Endothelial cell of umbilical vein (primary cell): ENCODE results near the gene PRKG1. TPM values are rescaled to one million over a fixed set of nuclear protein-coding genes. Genes with fewer than 3 reads are reported as not detected.

Experiments
- BruUV-seq: library from RNA; stranded (reverse); fragments of 400-500 nt; replicated peaks from 2 replicates; lab custom pipeline; 2021; lab: Mats Ljungman, UMichigan
- CTCF ChIA-PET: fragments of 300-600, 350-600 bp; sonication (Branson Sonifier 250); formaldehyde crosslinking; loops from one replicate; lab custom pipeline; 2021; ENCODE audit warnings: antibody characterized with exemption, inconsistent platforms; lab: Charles Lee
- POLR2A ChIA-PET: fragments of 300-600, 350-600 bp; sonication (Branson Sonifier 250); formaldehyde crosslinking; loops from one replicate; lab custom pipeline; 2021; ENCODE audit warnings: antibody characterized with exemption, inconsistent platforms; lab: Charles Lee
- DNase-seq: peaks from one replicate; pipeline ENCODE4 v3.0.0-alpha.2; 2011; ENCODE audit warnings: low read depth, low spot score
- FAIRE-seq: peaks from 2 replicates; lab custom pipeline; 2011; peaks lifted over from hg19 to GRCh38; lab: Jason Lieb, UNC
- H2AFZ ChIP-seq: 2 replicates; pipeline ENCODE4 v1.6.0; 2012; ENCODE audit warnings: low read depth, low read length, control low read depth, inconsistent platforms
- H3K27ac ChIP-seq: 2 replicates; pipeline ENCODE4 v1.5.1; 2011; ENCODE audit warnings: low read depth, mild to moderate bottlenecking, control low read depth, low read length, moderate library complexity; ENCODE audit not compliant: insufficient read depth
- H3K27me3 ChIP-seq, 2 experiments: 2 replicates each; pipeline versions ENCODE4 v1.6.0 to v1.6.1; 2011; ENCODE audit warnings: low read length in 2 of 2, mixed read lengths in 1 of 2; ENCODE audit not compliant: control insufficient read depth in 2 of 2, insufficient read depth in 2 of 2
- H3K36me3 ChIP-seq, 2 experiments: 2 replicates in 1 of 2; 3 replicates in 1 of 2; pipeline ENCODE4 v1.5.1; 2011; ENCODE audit warnings: low read length in 2 of 2, mild to moderate bottlenecking in 1 of 2, moderate library complexity in 1 of 2; ENCODE audit not compliant: control insufficient read depth in 2 of 2, insufficient read depth in 2 of 2; ENCODE audit errors: extremely low read depth in 1 of 2
- H3K4me1 ChIP-seq: 3 replicates; pipeline ENCODE4 v1.5.1; 2011; ENCODE audit warnings: mild to moderate bottlenecking, low read length; ENCODE audit not compliant: control insufficient read depth, insufficient read depth; ENCODE audit errors: extremely low read depth
- H3K4me2 ChIP-seq: 2 replicates; pipeline ENCODE4 v1.6.1; 2011; ENCODE audit warnings: low read length, control low read depth, mixed read lengths; ENCODE audit not compliant: insufficient read depth
- H3K4me3 ChIP-seq, 3 experiments: fragments of 200-600 bp in 1 of 3; sonication (generic), shearing (Covaris generic) in 1 of 3; replicated peaks in 1 of 3; 2 replicates each; pipeline ENCODE4 v1.5.1; 2011 to 2016; ENCODE audit warnings: control low read depth in 3 of 3, low read length in 3 of 3, mild to moderate bottlenecking in 2 of 3, inconsistent platforms in 1 of 3, low read depth in 1 of 3, moderate library complexity in 1 of 3; ENCODE audit not compliant: insufficient read depth in 1 of 3
- H3K79me2 ChIP-seq: 2 replicates; pipeline ENCODE4 v1.6.0; 2012; ENCODE audit warnings: low read length, inconsistent platforms; ENCODE audit not compliant: control insufficient read depth, insufficient read depth
- H3K9ac ChIP-seq: replicated peaks from 2 replicates; pipeline ENCODE3; 2011; ENCODE audit warnings: low read length, control low read depth; ENCODE audit not compliant: insufficient read depth; ENCODE audit errors: extremely low read depth
- H3K9me1 ChIP-seq: replicated peaks from 3 replicates; pipeline ENCODE4 v1.6.0; 2011; ENCODE audit warnings: mild to moderate bottlenecking, low read length; ENCODE audit not compliant: control insufficient read depth, insufficient read depth; ENCODE audit errors: extremely low read depth
- H3K9me3 ChIP-seq: replicated peaks from 2 replicates; pipeline ENCODE4 v1.5.1; 2012; ENCODE audit warnings: low read length, inconsistent platforms; ENCODE audit not compliant: control insufficient read depth, insufficient read depth
- H4K20me1 ChIP-seq: replicated peaks from 2 replicates; pipeline ENCODE3; 2011; ENCODE audit warnings: mild to moderate bottlenecking, low read length; ENCODE audit not compliant: control insufficient read depth, insufficient read depth; ENCODE audit errors: extremely low read depth
- CTCF ChIP-seq, 2 donors: IDR thresholded peaks; 1 replicate in 1 of 2; 2 replicates in 1 of 2; pipeline ENCODE4 v1.5.1; 2011; ENCODE audit warnings: low read length in 2 of 2, mild to moderate bottlenecking in 2 of 2, moderate library complexity in 2 of 2, control low read depth in 1 of 2, inconsistent platforms in 1 of 2, low read depth in 1 of 2; ENCODE audit not compliant: insufficient read depth in 1 of 2; ENCODE audit errors: extremely low read depth in 1 of 2
- EZH2 ChIP-seq: IDR thresholded peaks from 2 replicates; pipeline ENCODE4 v1.6.1; 2012; ENCODE audit warnings: borderline replicate concordance, low read depth, mild to moderate bottlenecking, moderate library complexity, low read length, inconsistent platforms; ENCODE audit not compliant: severe bottlenecking
- FOS ChIP-seq: IDR thresholded peaks from 2 replicates; pipeline ENCODE4 v1.6.1; 2011; ENCODE audit warnings: mild to moderate bottlenecking, low read length, moderate library complexity, borderline replicate concordance; ENCODE audit not compliant: insufficient read depth
- GATA2 ChIP-seq: IDR thresholded peaks from 2 replicates; pipeline ENCODE4 v1.7.0; 2011; ENCODE audit warnings: low read depth, mild to moderate bottlenecking, moderate library complexity, mixed read lengths, low read length; ENCODE audit not compliant: insufficient read length, insufficient read depth
- JUN ChIP-seq: IDR thresholded peaks from 2 replicates; pipeline ENCODE4 v1.6.1; 2011; ENCODE audit warnings: borderline replicate concordance, low read depth; ENCODE audit not compliant: insufficient read length, insufficient read depth
- MAX ChIP-seq: IDR thresholded peaks from 2 replicates; pipeline ENCODE4 v1.6.1; 2011; ENCODE audit not compliant: insufficient read depth, insufficient read length
- MYC ChIP-seq: IDR thresholded peaks from one replicate; pipeline ENCODE4 v1.6.1; 2011; ENCODE audit warnings: mild to moderate bottlenecking, low read depth, low read length
- POLR2A ChIP-seq: IDR thresholded peaks from 2 replicates; pipeline ENCODE4 v1.6.1; 2012; ENCODE audit warnings: low read depth, mild to moderate bottlenecking, control low read depth, low read length
- POLR2AphosphoS5 ChIP-seq: IDR thresholded peaks from 2 replicates; pipeline ENCODE4 v1.6.1; 2012; ENCODE audit warnings: low read depth, mild to moderate bottlenecking, control low read depth, low read length, moderate library complexity; ENCODE audit not compliant: insufficient read depth
- dilution Hi-C: fragments of 300-500 bp; cut with MboI; formaldehyde crosslinking; loops from one replicate; pipeline ENCODE4 v1.15.0; 2019; ENCODE audit warnings: low sequenced_read_pairs; ENCODE audit not compliant: extremely low pct_ligation_motif_present
- intact Hi-C: fragments of 100-400 bp; cut with micrococcal nuclease; formaldehyde crosslinking; loops from one replicate; pipeline ENCODE4 v1.10.0; 2022
- polyA plus RNA-seq, 4 experiments: library from polyadenylated mRNA; depleted of rRNA in 3 of 4; stranded (reverse) in 3 of 4; unstranded in 1 of 4; fragments of >200 nt; gene quantifications; 2 replicates each; pipeline versions ENCODE4 v1.2.1 to v1.2.3, GENCODE V29; 2011 to 2012; ENCODE audit warnings: missing spikeins in 1 of 4
- total RNA-seq: library from RNA; stranded (reverse); gene quantifications from 2 replicates; pipeline ENCODE4 v1.2.3, GENCODE V29; 2021

The PRKG1 gene
- total and polyA plus RNA-seq, 2 donors (not counting 3 experiments of a cell fraction or from before 2014, with no cell fraction given) = 0.01 to 0.18 TPM

- no peak overlapping the region for H3K4me2 ChIP-seq
- no peak for TF ChIP-seq FOS
- no peak for TF ChIP-seq EZH2
- TF ChIP-seq GATA2 = no peak
- TF ChIP-seq CTCF (IDR thresholded peaks at IDR 0.05; ENCODE audit: extremely low read depth in 1 of 2, insufficient read depth in 1 of 2, low read depth in 1 of 2, low read length in 2 of 2) = no peak
- no peak for TF ChIP-seq POLR2AphosphoS5
- TF ChIP-seq MYC = no peak
- TF ChIP-seq POLR2A = no peak
- TF ChIP-seq MAX = no peak
- no peak for TF ChIP-seq JUN
- dilution Hi-C loops (no loop called here), intact Hi-C loops (loop anchor here (5.0 to 10.0 kb wide), 2 partner anchors 407 to 795 kb away; no protein-coding TSS in a partner anchor)
- H3K79me2 ChIP-seq = no peaks in the 10 kb centered on the region
- BruUV-seq = no TSS peak
- H3K27ac ChIP-seq = no peak overlapping the region
- DNase-seq = no peak
- FAIRE-seq = no peak
- H2AFZ ChIP-seq = no peak overlapping the region
- no peaks in the 10 kb centered on the region for H3K9me3 ChIP-seq
- H3K9ac ChIP-seq = no peak overlapping the region
- peaks cover 0 to 3% of the 10 kb centered on the region in 2 experiments for H3K27me3 ChIP-seq
- H3K9me1 ChIP-seq = no peaks in the 10 kb centered on the region
- H3K36me3 ChIP-seq = no peaks in the 10 kb centered on the region
- no peaks in the 10 kb centered on the region for H4K20me1 ChIP-seq
- ChIA-PET CTCF (interaction anchor here (1.9 to 4.6 kb wide), 3 partner anchors 30 to 355 kb away, joined by 8 to 87 read pairs (median 86); no protein-coding TSS in a partner anchor), POLR2A (no interaction called here)
- H3K4me3 ChIP-seq = no peak overlapping the region
- no peaks in the 10 kb centered on the region for H3K4me1 ChIP-seq
Measured at GRCh38 chr10:51419196-51420093, 345.2 kb downstream of the PRKG1 start.
